Superior temporal gyrus (tissue), 1 donor: ENCODE results near the gene MPP3.
"Not testable (repeated sequence)": the region's sequence is repeated elsewhere in the genome, so short reads cannot be mapped to it uniquely, and the experiment has no call there.

Experiments used
- DNase-seq: peaks from one replicate; pipeline ENCODE4 v3.0.0-alpha.2; 2016; ENCODE audit errors: extremely low spot score

The MPP3 gene

DNA sequence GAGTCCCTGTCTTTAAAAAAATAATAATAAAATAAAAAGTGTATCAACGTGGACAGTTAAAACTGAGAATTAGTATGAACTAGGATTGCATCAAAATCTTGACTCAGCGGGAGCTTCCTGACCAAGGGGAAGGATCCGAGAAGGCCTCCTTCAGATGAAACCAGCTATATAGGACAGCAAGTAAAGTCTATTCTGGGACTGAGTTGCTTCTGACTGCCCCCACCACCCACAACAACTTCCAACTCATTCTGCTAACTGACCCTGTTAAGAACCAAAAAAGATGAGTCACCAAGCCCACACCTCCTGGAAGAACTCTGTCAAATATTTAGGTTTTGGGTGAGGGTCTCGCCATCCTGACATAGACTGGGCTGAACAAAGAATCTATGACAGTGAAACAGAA, 24.9 kb downstream of the MPP3 start:
- DNase-seq: no peak

DNA sequence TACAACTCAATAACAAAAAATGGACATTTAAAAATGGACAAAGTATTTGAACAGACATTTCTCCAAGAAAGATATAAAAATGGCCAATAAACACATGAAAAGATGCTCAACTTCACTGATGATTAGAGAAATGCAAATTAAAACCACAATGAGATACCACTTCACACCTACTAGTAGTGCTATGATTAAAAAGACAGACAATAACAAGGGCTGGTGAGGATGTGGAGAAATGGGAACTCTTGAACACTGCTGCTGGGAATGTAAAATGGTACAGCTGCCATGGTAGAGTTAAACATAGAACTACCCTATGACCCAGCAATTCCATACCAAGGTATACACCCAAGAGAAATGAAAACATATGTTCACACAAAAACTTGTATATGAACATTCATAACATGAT, 27.8 kb downstream of the MPP3 start:
- no peak for DNase-seq

DNA sequence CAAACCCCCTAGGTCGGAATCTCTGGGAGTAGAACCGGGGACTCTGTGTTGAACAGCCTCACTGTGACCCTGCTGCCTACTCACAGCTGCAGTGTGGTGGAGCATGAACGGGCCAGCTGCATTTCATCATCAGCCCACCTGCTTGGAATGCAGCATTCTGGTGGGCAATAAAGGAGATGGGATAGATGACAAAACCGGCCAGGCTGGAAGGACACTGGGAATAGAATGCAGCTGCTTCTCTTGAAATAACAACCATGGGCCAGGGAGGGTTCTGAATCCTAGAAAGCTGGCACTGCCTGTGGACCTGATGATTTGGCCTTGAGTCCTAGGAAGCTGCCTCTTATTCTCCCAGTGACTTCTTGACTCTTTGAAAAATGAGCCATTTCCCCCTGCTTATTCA, 29.2 kb downstream of the MPP3 start:
- no peak for DNase-seq

DNA sequence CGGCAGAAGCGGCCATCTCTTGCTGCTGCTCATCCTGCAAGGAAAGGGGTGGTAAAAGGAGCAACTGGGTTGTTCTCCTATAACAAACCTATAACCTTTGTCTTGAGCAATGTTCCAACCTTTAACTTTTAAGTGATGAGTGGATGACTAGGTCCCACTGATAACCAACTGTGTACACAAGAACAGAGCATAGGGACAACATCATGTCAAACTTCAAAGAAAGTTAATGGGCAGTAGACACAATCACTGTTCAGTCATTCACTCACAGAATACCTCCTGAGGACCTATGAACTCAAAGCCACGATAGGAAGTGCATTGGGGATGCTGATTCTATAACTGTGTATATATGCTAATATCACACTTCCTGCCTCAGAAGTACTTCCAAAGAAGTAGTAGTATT, 31.1 kb downstream of the MPP3 start:
- no peak for DNase-seq

DNA sequence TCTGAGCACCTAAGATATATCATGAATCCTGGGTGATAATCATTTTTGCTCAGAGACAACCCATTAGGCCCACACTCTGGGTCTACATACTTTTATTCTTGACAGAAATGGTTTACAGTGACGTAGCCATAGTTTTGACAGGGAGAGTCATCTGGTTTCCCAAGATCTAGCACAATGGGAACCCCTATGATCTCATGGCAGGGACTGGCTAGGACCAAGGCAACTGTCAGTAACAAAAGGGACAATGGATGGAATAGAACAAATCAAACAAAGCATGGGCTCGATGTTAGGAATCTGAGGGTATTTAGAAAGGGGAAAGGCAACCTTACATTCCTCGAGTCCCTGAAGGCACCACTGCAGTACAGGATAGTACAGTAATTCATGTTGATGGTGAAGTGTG, 32.2 kb downstream of the MPP3 start:
- peak; percentile 71 for DNase-seq

DNA sequence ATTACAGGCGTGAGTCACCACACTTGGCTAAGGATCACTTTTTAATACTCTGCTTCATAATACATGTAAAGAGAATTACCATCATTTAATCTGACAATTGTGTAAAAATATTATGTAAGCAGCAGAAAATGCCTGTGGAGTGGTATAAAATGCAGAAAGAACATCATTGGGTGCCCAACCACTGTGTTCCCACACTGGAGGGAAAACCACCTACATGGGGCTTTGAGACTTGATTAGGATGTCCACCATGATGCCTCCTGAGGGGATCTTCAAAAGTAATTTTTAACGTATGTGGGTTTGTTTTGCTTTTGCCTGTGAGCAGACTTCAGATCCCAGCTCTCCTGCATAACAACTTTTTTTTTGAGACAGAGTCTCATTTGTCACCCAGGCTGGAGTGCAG, 33.9 kb downstream of the MPP3 start:
- no peak for DNase-seq

DNA sequence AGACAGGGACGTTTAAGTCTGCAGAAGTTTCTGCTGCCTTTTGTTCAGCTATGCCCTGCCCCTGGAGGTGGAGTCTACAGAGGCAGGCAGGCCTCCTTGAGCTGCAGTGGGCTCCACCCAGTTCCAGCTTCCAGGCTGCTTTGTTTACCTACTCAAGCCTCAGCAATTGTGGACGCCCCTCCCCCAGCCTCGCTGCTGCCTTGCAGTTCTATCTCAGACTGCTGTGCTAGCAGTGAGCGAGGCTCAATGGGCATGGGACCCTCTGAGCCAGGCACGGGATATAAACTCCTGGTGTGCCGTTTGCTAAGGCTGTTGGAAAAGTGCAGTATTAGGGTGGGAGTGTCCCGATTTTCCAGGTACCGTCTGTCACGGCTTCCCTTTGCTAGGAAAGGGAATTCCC, 34.9 kb downstream of the MPP3 start:
- DNase-seq: not testable (repeated sequence)

DNA sequence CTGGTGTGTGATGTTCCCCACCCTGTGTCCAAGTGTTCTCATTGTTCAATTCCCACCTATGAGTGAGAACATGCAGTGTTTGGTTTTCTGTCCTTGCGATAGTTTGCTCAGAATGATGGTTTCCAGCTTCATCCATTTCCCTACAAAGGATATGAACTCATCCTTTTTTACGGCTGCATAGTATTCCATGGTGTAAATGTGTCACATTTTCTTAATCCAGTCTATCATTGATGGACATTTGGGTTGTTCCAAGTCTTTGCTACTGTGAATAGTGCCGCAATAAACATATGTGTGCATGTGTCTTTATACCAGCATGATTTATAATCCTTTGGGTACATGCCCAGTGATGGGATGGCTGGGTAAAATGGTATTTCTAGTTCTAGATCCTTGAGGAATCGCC, 40.3 kb downstream of the MPP3 start:
- DNase-seq: not testable (repeated sequence)

DNA sequence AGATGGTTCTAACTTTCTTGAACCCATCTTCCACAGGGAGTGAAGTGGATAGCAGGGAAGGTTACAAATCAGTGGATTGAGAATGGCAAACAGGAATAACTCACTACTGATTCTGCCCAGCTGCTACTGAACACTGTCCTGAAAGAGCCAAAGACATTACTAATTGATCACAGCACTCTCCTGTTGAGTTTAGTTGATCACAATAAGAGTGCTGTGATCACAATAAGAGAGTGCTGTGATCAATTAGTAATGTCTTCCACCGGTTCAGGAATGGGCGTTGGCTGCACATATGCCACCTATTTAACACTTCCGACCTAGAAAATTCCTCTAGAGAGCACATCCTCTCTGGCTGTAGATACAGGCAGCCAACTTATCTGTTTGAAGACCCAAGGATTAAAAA, 41.4 kb downstream of the MPP3 start:
- DNase-seq: peak; percentile 66

DNA sequence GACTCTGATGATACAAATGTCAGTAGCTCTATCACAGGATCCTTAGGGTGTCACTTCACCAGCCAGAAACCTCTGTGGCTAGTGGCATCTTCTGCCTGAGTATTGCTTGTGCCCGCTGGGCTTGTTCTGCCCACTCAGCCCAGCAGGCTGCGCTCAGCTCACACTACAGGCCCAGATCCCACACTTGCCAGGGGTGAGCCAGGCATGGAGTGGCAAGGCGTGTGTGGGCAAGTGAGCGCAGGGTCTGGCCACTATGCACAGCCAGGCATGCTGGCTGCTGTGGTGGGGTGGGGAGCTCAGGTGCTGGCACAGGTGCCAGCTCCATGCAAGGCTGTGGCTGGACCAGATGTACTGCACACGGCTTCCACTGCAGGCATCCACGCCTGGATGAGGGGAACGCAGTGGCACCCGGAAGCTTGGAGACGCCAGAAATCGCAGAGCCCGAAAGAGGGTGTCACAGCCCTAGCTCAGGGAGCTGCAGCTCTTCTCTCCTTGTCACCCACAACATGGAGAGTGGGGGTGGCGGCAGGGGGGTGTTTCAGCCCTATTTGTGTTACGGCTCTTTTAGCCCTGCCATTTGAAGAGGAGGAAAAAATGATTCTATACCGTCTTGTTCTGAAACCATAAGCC, 42.5 kb downstream of the MPP3 start:
- no peak for DNase-seq

DNA sequence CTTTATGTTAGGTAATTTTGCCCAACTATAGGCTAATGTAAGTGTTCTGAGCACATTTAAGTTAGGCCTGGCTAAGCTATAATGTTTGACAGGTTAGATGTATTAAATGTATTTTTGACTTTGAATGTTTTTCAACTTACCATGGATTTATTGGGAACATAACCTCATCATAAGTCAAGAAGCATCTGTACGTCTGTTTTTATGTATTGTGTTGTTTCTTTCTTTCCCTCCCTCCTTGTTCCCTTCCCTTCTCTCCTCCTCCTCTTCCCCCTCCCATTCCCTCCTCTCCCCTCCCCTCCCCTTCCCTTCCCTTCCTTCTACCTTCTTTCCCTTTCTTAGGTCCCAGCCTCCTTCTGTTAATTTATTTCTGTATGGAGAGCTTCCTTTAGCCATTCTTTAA, 43.5 kb downstream of the MPP3 start:
- DNase-seq: no peak

DNA sequence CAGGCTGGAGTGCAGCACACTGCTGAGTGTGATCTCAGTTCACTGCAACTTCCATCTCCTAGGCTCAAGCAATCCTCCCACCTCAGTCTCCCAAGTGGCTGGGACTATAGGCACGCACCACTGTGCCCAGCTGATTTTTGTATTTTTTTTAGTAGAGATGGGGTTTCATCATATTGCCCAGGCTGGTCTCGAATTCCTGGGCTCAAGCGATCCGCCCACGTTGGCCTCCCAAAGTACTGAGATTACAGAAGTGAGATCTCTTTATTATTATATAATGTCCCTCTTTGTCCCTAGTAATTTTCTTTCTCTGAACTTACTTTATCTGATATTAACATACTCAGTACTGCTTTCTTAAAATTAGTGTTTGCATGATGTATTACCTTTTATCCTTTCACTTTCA, 44.4 kb downstream of the MPP3 start:
- no peak for DNase-seq

DNA sequence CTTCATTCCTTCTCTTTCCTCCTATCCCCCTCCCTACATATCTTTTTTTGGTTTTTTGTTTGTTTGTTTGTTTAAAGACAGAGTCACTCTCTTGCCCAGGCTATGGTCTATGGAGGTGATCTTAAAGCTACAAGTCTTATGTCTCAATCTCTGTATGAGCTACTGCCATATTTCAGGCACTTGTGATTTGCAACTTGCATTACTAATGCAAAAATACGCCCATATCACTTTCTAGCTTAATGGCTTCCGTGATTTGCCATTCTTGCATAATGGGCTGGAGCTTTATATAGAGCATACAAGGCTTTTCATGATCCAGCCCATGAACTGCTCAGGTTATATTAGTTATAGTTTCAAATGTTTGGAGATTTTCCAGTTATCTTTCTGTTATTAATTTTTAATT, 45.2 kb downstream of the MPP3 start:
- no peak for DNase-seq

DNA sequence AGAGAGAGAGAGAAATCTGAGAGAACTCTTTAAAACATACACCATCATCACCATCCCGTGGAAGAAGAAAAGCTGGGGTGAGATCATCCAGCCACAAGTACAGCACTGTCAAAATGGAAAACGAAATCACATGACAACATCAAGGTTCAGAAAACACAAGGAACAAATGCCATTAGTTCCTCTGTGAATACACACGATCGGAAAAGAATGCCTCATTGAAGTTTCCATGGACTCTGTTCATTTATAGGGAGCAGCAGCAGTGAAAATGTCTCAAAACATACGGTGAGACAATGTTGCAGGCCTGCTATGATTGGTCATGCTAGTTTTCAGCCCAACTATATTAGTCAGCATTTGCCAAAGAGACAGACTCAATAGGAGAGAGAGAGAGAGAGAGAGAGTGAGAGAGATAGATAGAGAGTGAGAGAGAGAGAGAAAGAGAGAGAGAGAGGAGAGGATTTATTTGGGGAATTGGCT, 48.3 kb downstream of the MPP3 start:
- DNase-seq: peak; percentile 78

DNA sequence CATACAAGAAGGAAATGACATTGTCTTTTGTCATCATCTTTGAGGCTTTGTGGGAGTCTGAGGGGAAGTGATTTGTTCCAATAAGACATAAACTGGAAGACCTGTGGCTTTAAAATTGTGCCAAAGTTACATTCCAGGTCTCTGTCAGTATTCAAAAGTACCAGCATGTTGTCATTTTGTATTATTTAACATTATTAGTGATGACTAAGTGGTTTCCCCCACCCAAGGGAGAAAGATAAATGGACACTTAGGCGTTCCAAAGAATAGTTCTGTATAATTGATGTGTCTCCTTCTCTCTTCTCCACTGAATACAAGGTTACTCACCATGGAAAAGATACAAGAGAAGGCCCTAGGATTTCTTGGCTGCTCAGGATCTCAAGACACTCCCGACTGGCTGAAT, 48.9 kb downstream of the MPP3 start:
- no peak for DNase-seq

DNA sequence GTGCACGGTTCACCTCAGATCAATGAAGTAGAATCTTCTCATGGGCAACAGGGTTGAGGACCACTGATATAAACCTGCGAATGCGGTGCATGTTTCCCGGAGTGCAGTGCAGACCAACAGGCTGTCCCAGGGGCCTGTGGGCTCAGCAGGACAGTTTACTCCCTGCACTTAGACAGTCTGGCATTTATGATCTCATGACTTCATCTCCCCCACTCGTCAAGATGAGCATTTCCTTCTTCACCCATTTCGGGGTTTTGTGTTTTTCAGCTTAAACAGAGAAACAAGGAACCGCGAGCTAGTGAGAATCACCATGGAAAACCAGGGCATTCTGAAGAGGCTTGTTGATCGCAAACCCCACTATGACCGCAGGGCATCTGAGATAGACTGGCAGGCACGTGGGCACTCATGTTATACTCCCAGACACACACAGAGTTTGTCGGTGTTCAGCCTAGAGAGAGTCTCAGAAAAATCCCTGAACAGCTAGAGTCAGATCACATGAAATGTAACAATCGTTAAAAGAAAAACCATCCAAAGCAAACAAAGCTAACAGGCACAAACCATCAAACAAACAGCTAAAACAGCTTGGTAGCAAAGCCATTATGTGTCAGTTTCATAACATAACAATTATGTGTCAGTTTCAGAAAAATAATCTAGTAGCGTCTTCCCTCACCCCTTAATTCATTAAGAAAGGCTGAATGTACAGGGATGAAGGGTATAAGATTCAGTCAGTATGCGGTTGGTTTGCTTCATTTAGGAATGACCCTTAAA, 49.8 kb downstream of the MPP3 start:
- DNase-seq: no peak

DNA sequence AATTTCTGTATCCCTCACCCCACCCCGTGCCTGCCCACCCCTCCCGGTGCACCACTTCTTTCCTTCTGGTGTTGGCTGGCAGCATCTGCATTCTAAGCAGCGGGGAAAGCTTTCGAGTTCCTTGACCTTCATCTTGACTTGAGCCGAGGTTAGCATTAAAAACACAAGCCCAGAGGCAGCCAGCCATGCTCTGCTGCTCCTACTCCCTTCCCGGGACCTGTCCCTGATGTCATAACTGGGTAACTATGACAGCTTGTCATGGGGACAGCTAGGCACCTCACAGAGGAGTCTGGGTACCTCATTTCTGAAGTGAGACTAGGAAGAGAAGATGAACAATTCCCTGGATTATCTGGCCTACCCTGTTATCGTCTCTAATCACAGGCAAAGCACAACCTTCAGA, 52.8 kb downstream of the MPP3 start, which contains the start of gene CFAP97D1:
Gene CFAP97D1 (plus strand): TSS at position 301 of the 400 bp plus-strand sequence. CDS start 28 bp downstream, at position 329.
- DNase-seq: no peak

DNA sequence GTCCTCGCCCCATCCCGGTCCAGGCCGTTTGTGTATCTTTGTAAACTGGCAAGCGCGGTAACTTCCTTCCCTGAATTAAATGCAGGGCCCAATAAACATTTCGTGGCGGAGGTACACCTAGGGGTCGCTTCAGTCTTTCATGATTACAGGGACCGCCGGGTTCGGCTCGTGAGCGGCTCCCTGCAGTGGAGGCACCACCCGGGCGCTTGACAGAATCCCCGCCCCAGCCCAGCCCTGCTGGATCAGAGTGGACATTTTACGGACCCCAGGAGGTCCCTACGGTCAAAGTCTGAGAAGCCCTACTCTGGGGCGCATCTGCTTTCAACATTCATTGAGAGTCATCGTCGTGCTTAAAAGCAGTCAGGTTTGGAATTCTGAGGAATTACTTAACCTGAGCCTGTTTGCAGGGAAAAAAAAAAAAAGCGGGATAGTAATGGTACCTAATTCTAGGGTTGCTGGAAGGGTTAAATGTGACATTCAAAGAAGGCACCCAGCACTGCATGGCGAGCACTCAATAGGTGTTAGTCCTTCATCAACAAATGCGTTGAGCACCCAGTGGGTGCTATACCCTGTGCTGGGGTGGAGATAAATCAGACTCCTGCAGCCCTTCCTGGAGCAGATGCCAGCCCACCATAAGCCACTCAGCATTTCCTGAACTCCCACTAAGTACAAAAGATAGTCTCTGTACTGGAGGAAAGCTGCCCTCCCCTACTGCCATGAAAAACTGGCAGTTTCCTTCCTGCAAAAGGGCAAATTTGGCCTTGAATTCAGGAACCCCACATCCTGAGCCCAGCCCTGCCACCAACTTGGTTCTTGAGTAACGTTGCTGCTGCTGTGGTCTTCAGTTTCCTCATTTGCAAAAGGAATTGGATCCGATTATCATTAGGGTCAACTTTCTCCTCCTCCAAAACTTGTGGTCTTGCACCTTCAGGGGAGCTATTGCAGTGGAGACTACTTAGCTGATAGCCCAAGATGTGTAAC, 53.5 kb downstream of the MPP3 start:
- no peak for DNase-seq

DNA sequence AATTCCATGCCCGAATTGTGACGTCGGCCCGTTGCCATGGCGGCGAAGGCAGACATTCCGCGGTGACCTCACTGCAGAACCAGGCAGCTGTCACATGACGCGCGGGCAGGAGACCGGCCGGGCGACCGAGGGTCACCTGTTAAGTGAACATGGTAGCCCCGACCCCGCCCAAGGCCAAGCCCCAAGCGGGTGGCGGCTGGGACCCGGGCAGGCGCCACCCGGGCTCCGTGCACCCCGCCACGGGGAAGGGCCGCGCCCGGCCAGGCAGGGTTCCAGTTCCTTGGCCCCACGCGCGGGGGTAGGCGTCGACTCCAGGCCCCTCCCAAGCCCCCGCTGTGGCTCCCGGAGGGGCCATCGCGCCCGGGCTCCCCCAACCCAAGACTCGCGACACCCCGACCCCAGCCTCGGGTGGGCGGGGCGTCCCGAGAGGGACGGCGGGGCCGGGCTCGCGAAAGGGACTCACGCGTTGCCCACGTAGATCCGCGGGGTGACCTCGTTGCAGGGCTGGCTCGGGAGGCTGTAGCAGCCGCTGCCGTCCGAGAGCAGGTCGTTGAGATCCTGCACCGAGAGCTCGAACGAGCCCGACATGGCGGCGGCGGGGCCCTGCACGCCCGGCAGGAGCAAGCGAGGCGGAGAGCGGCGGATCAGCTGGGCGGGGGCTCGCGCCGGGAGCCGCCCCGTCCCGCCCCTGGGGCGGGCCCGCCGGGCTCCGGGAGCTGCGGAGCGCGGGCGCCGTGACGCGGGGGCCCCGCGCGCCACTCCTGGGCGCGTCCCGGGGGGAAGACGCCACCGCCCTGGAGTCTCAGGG, 54.4 kb downstream of the MPP3 start, which contains the start of gene DUSP3:
Gene DUSP3 (minus strand): TSS at position 641 of the 808 bp plus-strand sequence. CDS start 53 bp downstream, at position 588.
- DNase-seq: peak; percentile 84

DNA sequence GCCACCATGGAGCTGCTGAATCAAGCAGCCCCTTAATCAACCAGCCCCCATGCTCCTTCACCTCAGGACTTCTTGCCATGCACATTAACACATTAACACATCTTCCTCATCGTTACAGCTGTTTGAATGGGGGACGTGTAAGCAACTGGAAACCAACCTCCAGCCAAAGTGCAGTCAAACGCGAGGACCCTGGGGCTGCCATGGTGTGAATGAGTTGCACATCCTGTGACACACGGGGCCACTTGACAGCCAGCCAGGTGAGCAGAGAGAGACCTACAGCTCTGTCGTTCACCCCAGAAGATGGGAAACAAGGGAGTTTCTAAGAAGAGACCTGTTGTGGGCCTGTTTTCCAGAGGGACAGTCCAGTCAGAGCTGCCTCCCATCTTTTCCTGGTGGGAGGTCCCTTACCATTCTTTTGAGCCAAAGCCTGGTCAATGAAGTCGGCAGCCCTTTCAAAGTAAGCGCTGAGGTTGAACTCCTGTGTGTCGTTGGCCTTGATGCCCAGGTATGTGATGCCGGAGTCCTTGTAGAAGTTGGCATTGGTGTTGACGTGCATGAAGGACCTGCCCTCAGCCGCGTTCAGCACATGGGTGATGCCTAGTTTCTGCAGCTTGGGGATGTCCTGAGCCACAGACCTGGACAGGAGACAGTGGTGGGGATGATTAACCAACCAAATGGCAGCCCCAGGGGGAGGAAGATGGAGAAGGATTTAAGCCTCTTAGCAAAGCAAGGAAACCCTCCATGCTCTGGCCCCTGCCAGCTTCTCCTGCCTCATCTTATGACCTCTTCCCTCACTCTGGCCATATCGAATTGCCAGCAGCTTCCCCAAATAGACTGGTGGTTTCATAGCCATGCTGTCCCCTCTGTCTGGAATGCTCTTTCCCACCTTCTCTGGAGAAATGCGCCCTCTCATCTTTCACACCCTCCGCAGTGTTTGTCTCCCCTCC, 58.4 kb downstream of the MPP3 start:
- DNase-seq: no peak
